ENCODE measurements around the gene TRIM32. TPM values are rescaled to one million over a fixed set of nuclear protein-coding genes. Genes with fewer than 3 reads are reported as not detected.

TRIM32 gene
- polyA plus RNA-seq, 1 donor (not counting 4 experiments of a cell fraction or from before 2014, with no cell fraction given): 21.3 TPM

DNA sequence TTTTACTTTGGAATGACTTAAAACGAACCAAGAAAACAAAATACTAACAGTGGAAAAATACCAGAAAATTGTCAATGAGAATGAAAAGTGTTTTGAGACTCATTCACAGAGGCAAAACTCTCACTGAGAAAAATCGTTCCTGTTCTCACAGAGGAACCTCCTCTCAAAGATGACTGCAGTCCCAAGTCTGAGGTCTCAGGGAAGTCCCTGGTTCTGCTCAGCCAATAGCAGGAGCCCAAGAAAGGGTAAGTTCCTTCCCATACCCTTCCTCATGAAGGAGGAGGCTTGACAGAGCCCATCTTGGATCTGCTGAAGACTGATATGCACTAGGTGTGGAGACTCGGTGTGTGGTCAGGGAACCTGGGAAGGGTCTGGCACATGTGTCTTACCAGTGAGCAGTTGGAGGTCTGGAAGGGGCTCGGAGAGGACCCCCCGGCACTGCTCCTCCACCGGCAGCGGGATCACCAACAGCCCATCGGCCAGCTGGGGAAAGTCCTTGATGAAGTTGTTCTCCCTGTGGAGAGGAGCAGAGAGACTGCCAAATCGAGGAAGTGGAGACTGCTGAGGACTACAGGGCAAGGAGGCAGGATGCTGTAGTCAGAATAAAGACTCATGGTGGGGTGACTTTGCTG, 46.0 kb downstream of the TRIM32 start:
- H3K36me3 ChIP-seq (ENCODE audit: control insufficient read depth in 2 of 2, extremely low read depth in 1 of 2, insufficient read depth in 2 of 2, low read length in 2 of 2): no peaks in the 10 kb centered on the region
- H3K9ac ChIP-seq (ENCODE audit: control insufficient read depth, extremely low read depth, insufficient read depth, low read length): no peak overlapping the region
- DNase-seq (ENCODE audit: low read depth, low spot score): no peak
- H3K4me2 ChIP-seq (ENCODE audit: control insufficient read depth, extremely low read depth, insufficient read depth, low read depth, low read length): no peak overlapping the region
- no peak for TF ChIP-seq EZH2 (IDR thresholded peaks at IDR 0.05; ENCODE audit: low read length)
- TF ChIP-seq, protein P1, sequence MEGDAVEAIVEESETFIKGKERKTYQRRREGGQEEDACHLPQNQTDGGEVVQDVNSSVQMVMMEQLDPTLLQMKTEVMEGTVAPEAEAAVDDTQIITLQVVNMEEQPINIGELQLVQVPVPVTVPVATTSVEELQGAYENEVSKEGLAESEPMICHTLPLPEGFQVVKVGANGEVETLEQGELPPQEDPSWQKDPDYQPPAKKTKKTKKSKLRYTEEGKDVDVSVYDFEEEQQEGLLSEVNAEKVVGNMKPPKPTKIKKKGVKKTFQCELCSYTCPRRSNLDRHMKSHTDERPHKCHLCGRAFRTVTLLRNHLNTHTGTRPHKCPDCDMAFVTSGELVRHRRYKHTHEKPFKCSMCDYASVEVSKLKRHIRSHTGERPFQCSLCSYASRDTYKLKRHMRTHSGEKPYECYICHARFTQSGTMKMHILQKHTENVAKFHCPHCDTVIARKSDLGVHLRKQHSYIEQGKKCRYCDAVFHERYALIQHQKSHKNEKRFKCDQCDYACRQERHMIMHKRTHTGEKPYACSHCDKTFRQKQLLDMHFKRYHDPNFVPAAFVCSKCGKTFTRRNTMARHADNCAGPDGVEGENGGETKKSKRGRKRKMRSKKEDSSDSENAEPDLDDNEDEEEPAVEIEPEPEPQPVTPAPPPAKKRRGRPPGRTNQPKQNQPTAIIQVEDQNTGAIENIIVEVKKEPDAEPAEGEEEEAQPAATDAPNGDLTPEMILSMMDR (optimal IDR thresholded peaks at IDR 0.05 in 1 of 3, IDR thresholded peaks at IDR 0.05 in 1 of 3, conservative IDR thresholded peaks at IDR 0.05 in 1 of 3; ENCODE audit: extremely low read depth in 1 of 3, insufficient read depth in 2 of 3, low read length in 3 of 3): no peak
- H2AFZ ChIP-seq (ENCODE audit: control insufficient read depth, low read length): no peak overlapping the region
- H3K27ac ChIP-seq (ENCODE audit: control insufficient read depth, insufficient read depth, low read length): no peak overlapping the region
- dilution Hi-C loops (cut with MboI; ENCODE audit: extremely low pct_ligation_motif_present, low sequenced_read_pairs): no loop called here
- no peak for FAIRE-seq
- H3K4me3 ChIP-seq (ENCODE audit: control insufficient read depth in 2 of 3, extremely low read depth in 1 of 3, insufficient read depth in 2 of 3, low read depth in 1 of 3, low read length in 3 of 3): no peak overlapping the region
- no peaks in the 10 kb centered on the region for H3K27me3 ChIP-seq (ENCODE audit: control insufficient read depth, extremely low read depth, insufficient read depth, low read length)
- no peaks in the 10 kb centered on the region for H3K79me2 ChIP-seq (ENCODE audit: control insufficient read depth, insufficient read depth, low read length)
- no peaks in the 10 kb centered on the region for H3K4me1 ChIP-seq (ENCODE audit: control insufficient read depth, extremely low read depth, insufficient read depth, low read length)
- H3K9me3 ChIP-seq (ENCODE audit: control insufficient read depth, low read depth, low read length): no peaks in the 10 kb centered on the region
- H3K9me1 ChIP-seq (ENCODE audit: control insufficient read depth, extremely low read depth, insufficient read depth, low read length): no peaks in the 10 kb centered on the region
- no peaks in the 10 kb centered on the region for H4K20me1 ChIP-seq (ENCODE audit: control insufficient read depth, extremely low read depth, insufficient read depth, low read length)

DNA sequence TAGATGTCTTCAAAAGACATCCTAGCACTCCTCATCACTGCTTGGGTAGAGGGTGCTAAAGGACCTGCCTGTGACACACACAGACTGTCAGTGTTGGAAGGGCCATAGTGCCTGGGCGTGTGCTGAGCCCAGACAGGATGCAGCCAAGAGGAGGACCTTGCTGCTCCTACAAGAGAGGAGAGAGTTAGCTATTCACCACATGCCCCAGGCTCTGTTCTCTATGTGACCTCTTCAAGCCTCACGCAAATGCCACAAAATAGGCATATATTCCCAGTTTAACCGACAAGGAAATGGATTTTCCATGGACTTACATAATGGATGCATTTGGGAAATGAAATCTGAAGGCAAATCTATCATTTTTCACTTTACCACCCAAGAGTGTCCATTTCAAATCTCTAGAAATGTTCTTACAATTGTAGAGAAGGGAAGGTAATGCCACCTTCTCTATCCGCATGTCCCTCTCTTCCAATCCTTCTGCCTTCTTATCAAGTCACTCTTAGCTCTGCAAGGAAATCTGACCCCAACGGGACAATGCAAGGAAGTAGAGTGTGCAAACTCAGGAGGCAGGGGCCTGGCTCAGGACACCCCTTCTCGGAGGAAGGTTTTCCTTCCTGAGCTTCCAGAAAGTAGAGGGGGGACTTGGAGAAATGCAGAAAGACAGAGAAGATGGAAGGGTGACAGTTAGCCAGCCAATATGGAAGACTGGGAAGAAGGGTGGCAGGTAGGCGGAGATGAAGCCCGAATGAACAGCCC, 49.5 kb downstream of the TRIM32 start:
- no peak for TF ChIP-seq EZH2 (IDR thresholded peaks at IDR 0.05; ENCODE audit: low read length)
- TF ChIP-seq, protein P1 (optimal IDR thresholded peaks at IDR 0.05 in 1 of 3, IDR thresholded peaks at IDR 0.05 in 1 of 3, conservative IDR thresholded peaks at IDR 0.05 in 1 of 3; ENCODE audit: extremely low read depth in 1 of 3, insufficient read depth in 2 of 3, low read length in 3 of 3): no peak
- no peak overlapping the region for H3K4me2 ChIP-seq (ENCODE audit: control insufficient read depth, extremely low read depth, insufficient read depth, low read depth, low read length)
- H3K4me3 ChIP-seq (ENCODE audit: control insufficient read depth in 2 of 3, extremely low read depth in 1 of 3, insufficient read depth in 2 of 3, low read depth in 1 of 3, low read length in 3 of 3): no peak overlapping the region
- H4K20me1 ChIP-seq (ENCODE audit: control insufficient read depth, extremely low read depth, insufficient read depth, low read length): no peaks in the 10 kb centered on the region
- H3K27me3 ChIP-seq (ENCODE audit: control insufficient read depth, extremely low read depth, insufficient read depth, low read length): no peaks in the 10 kb centered on the region
- no peak overlapping the region for H3K9ac ChIP-seq (ENCODE audit: control insufficient read depth, extremely low read depth, insufficient read depth, low read length)
- dilution Hi-C loops (cut with MboI; ENCODE audit: extremely low pct_ligation_motif_present, low sequenced_read_pairs): no loop called here
- DNase-seq (ENCODE audit: low read depth, low spot score) (no peak), FAIRE-seq (no peak)
- no peaks in the 10 kb centered on the region for H3K36me3 ChIP-seq (ENCODE audit: control insufficient read depth in 2 of 2, extremely low read depth in 1 of 2, insufficient read depth in 2 of 2, low read length in 2 of 2)
- no peaks in the 10 kb centered on the region for H3K79me2 ChIP-seq (ENCODE audit: control insufficient read depth, insufficient read depth, low read length)
- no peaks in the 10 kb centered on the region for H3K9me1 ChIP-seq (ENCODE audit: control insufficient read depth, extremely low read depth, insufficient read depth, low read length)
- no peak overlapping the region for H3K27ac ChIP-seq (ENCODE audit: control insufficient read depth, insufficient read depth, low read length)
- H3K4me1 ChIP-seq (ENCODE audit: control insufficient read depth, extremely low read depth, insufficient read depth, low read length): no peaks in the 10 kb centered on the region
- H3K9me3 ChIP-seq (ENCODE audit: control insufficient read depth, low read depth, low read length): no peaks in the 10 kb centered on the region
- no peak overlapping the region for H2AFZ ChIP-seq (ENCODE audit: control insufficient read depth, low read length)

Data from keratinocyte (primary cell).